Measurements from ENCODE around the gene EMX1.

The EMX1 gene

DNA sequence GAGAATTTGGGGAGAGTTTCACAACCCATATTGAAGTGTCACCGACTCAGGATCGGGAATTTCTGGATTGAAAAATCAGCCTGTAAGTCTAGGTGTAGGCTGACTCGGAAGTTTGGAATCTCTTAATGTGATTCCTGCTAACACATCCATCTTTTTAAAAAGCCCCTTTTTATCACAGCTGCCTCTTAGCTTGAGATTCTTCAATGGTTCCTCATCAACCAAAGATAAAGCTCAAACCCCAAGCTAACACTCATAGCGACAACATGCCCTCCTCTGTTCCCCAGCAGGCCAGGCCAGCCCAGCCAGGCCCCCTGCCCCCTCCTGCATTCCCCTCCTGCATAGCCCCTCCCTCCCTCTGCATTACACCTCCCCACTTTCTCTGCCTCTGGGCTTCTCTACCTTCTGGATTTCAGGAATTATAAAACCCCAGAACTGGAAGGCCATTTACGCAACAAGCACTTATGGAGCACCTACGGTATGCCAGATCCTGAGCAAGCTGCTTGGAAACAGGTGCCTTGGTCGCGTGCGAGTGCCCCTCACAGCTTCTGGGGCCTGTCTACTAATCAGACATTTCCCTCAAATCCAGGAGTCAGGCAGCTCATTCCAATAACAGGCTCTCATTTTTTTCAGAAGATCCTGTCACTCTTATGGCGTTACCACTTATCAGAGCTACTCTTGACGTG is 63.4 kb downstream of the EMX1 start:
- DNase-seq (ENCODE audit: low read depth, low spot score), result peak; percentile 66

- no peak for DNase-seq (ENCODE audit: low read depth, low spot score)
Observed at GRCh38 chr2:72981536-72981935, 64.2 kb downstream of the EMX1 start.

GRCh38 chr2:72982219-72982618 is 64.9 kb downstream of the EMX1 start:
- peak; percentile 38 for DNase-seq (ENCODE audit: low read depth, low spot score)

DNA sequence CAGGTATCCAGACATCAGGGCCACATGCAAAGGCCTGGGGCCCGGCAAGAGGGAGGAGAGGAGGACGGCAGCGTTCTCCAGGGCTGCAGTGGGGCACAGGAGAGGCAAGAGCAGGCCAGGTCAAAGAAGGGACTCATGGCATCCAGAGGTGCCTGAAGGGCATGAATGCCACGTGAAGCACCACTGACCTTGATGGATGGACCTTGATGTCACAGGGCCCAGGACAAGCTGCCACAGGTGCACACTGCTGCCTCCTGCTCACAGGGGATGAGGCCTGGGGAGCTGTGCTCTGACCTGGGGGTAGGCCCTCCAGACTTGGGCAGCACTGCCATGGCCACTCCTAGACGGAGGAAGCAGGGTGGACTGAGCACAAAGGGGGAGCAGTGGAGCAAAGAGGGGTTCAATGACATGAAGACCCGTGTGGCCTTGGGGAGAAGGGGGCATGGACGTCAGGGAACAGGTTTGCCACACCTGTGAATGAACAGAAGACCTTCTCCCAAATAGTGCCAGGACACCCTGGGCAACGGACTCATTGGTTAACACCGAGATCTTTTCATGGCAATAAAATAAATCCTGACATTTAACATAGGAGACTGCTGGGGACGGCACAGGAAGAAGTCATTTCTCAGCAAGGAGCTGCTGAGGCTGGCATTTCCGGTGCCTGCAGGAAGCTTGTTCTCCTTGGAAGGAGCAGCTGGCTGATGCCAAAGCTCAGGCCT is 65.6 kb downstream of the EMX1 start:
- DNase-seq (ENCODE audit: low read depth, low spot score), result no peak

DNA sequence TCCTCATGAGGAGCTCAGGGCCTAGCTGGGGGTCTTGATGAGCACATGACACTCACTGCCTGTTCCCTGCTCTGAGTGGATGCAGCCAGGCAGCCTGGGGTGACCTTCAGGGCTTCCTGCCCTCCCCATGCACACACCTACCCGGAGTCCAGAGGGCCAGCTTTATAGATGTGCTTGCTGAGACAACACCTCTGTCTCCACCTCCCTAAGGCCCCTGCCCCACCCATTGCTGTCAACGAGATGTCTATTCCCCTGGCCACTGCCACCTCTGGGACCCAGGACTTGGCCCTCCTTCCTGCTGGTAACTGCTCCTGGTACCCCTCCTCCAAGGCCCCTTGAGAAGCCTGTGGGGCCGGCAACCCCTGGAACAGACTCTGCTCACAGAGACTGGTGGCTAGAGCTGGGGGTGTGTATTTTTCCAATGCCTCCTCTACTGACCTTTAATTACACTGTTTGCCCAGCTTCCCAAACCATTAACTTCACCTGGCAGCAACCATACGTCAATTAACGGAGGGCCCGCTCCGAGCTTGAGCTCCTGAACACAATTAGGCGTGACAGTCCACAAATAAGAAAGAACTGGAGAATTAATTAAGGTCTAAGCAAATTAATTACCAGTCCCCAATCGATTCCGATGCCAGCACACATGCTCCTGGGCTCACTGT is 66.3 kb downstream of the EMX1 start:
- DNase-seq (ENCODE audit: low read depth, low spot score), result no peak

DNA sequence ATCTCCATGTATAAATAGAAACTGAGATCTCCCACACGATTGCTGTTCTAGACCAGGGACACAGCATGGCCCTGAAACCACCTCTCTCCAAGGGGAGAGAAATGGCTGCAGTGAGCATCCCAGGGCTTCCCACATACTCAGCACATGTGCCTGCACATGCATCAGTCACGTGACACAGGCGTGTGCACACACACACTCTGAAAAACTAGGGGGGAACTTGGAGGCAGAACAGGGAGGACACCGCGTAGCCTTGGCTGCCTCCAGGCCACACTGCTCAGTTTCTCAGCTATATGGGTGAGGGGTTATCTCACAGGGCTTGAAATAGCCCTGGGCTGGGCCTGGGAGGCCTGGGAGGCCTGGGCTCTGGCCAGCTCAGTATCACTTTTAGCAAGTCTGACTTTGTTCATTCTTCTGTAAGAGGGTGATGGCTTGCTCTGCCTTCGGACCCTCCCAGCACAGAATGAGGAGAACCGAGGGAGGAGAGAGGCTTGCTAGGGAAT is 66.9 kb downstream of the EMX1 start:
- no peak for DNase-seq (ENCODE audit: low read depth, low spot score)

All from astrocyte of the hippocampus (primary cell).